Activated CD4-positive, alpha-beta T cell treated with anti-CD3 and anti-CD28 coated beads for 24 hours (primary cell): ENCODE measurements around the gene FAIM.
"Not testable (repeated sequence)": the region's sequence is repeated elsewhere in the genome, so short reads cannot be mapped to it uniquely, and the experiment has no call there.

Experiments used
- DNase-seq, 2 donors: peaks; one replicate each; pipeline ENCODE4 v3.0.0-alpha.2; 2020; ENCODE audit warnings: low read depth in 2 of 2

Gene FAIM

GRCh38 chr3:138608322-138609135, at the start of gene FAIM:
Gene FAIM (plus strand): TSS chr3:138608771. CDS start chr3:138619727, 10,956 bp downstream.
- peak; percentile 35 to 38 for DNase-seq

- DNase-seq: no peak
Observed at GRCh38 chr3:138559134-138559533, 49.4 kb upstream of the FAIM start.

- DNase-seq: no peak
Observed at GRCh38 chr3:138560501-138560900, 48.1 kb upstream of the FAIM start.

- DNase-seq: not testable (repeated sequence)
Observed at GRCh38 chr3:138562902-138563301, 45.7 kb upstream of the FAIM start.

GRCh38 chr3:138566293-138566692, 42.3 kb upstream of the FAIM start:
- not testable (repeated sequence) for DNase-seq

GRCh38 chr3:138567403-138567802, 41.2 kb upstream of the FAIM start:
- no peak for DNase-seq

GRCh38 chr3:138569090-138569489, 39.5 kb upstream of the FAIM start:
- DNase-seq: no peak

GRCh38 chr3:138569624-138570023, 38.9 kb upstream of the FAIM start:
- DNase-seq: not testable (repeated sequence)

- DNase-seq: no peak
Observed at GRCh38 chr3:138573138-138573537, 35.4 kb upstream of the FAIM start.

- no peak for DNase-seq
Observed at GRCh38 chr3:138578141-138578540, 30.4 kb upstream of the FAIM start.

GRCh38 chr3:138578961-138579574, 29.5 kb upstream of the FAIM start:
- no peak for DNase-seq

GRCh38 chr3:138587374-138587773, 21.2 kb upstream of the FAIM start:
- DNase-seq: no peak

GRCh38 chr3:138588445-138588844, 20.1 kb upstream of the FAIM start:
- DNase-seq: no peak

- DNase-seq: no peak
Observed at GRCh38 chr3:138591392-138591791, 17.2 kb upstream of the FAIM start.

- no peak for DNase-seq
Observed at GRCh38 chr3:138593488-138594149, 15.0 kb upstream of the FAIM start.

- DNase-seq: peak; percentile 71 to 77
Observed at GRCh38 chr3:138594150-138594934, 14.2 kb upstream of the FAIM start, which contains the start of gene CEP70. Gene CEP70 (minus strand): TSS chr3:138594260. CDS start chr3:138572927, 21,333 bp downstream.

- DNase-seq: no peak
Observed at GRCh38 chr3:138594935-138595610, 13.5 kb upstream of the FAIM start.

- DNase-seq: not testable (repeated sequence)
Observed at GRCh38 chr3:138597186-138597976, 11.2 kb upstream of the FAIM start.

- DNase-seq: no peak
Observed at GRCh38 chr3:138598534-138598933, 10.0 kb upstream of the FAIM start.

GRCh38 chr3:138600100-138600745, 8.3 kb upstream of the FAIM start:
- no peak for DNase-seq
